Measurements from ENCODE around the gene SPTA1. TPM values are rescaled to one million over a fixed set of nuclear protein-coding genes. Genes with fewer than 3 reads are reported as not detected.

SPTA1 gene
- total RNA-seq, 2 donors from 2014 or later: not detected

- no peak overlapping the region for H3K4me3 Mint-ChIP-seq
- no peaks in the 10 kb centered on the region for H3K36me3 Mint-ChIP-seq (ENCODE audit: insufficient read depth in 2 of 2)
- no peak overlapping the region for H3K27ac Mint-ChIP-seq
- peaks cover 4% of the 10 kb centered on the region for H3K4me1 Mint-ChIP-seq (ENCODE audit: low read depth)
- H3K27me3 Mint-ChIP-seq (ENCODE audit: low read depth): no peaks in the 10 kb centered on the region
- no peak for DNase-seq
- no peak for ATAC-seq (replicated peaks in 1 of 2)
- no peaks in the 10 kb centered on the region for H3K9me3 Mint-ChIP-seq
Observed at GRCh38 chr1:158674302-158674701, 12.2 kb downstream of the SPTA1 start.

DNA sequence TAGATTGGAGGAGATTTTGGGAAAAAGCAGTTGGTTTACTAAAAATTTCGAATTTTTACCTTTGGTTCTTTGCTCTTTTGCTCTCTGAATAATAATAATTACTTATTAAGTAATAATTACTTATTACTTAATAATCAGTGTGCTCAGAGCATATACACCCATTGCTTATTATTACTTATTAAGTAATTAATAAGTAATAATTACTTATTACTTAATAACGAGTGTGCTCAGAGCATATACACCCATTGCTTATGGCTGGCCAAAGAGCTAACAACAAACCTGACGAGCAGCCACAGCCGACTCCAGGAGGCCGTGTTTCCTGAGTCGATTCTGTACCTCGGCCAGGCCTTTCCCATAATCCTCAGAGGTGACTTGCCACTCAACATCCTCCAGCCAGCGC is 20.5 kb downstream of the SPTA1 start:
- Mint-ChIP-seq H3K27me3 (ENCODE audit: low read depth) (no peaks in the 10 kb centered on the region), H3K9me3 (no peaks in the 10 kb centered on the region), H3K36me3 (ENCODE audit: insufficient read depth in 2 of 2) (no peaks in the 10 kb centered on the region), H3K4me1 (ENCODE audit: low read depth) (no peaks in the 10 kb centered on the region), H3K27ac (no peak overlapping the region), H3K4me3 (no peak overlapping the region)
- DNase-seq (no peak), ATAC-seq (replicated peaks in 1 of 2) (no peak)

GRCh38 chr1:158654571-158654970 is 31.9 kb downstream of the SPTA1 start:
- ATAC-seq (replicated peaks in 1 of 2) (no peak), DNase-seq (no peak)
- peaks cover 0 to 2% of the 10 kb centered on the region in 2 donors for H3K9me3 Mint-ChIP-seq
- H3K27ac Mint-ChIP-seq: no peak overlapping the region
- no peaks in the 10 kb centered on the region for H3K4me1 Mint-ChIP-seq (ENCODE audit: low read depth)
- H3K27me3 Mint-ChIP-seq (ENCODE audit: low read depth): no peaks in the 10 kb centered on the region
- no peaks in the 10 kb centered on the region for H3K36me3 Mint-ChIP-seq (ENCODE audit: insufficient read depth in 2 of 2)
- no peak overlapping the region for H3K4me3 Mint-ChIP-seq

GRCh38 chr1:158654086-158654485 is 32.4 kb downstream of the SPTA1 start:
- peaks cover 0 to 2% of the 10 kb centered on the region in 2 donors for H3K9me3 Mint-ChIP-seq
- H3K27ac Mint-ChIP-seq: no peak overlapping the region
- DNase-seq (no peak), ATAC-seq (replicated peaks in 1 of 2) (no peak)
- H3K36me3 Mint-ChIP-seq (ENCODE audit: insufficient read depth in 2 of 2): no peaks in the 10 kb centered on the region
- no peak overlapping the region for H3K4me3 Mint-ChIP-seq
- no peaks in the 10 kb centered on the region for H3K27me3 Mint-ChIP-seq (ENCODE audit: low read depth)
- H3K4me1 Mint-ChIP-seq (ENCODE audit: low read depth): no peaks in the 10 kb centered on the region

DNA sequence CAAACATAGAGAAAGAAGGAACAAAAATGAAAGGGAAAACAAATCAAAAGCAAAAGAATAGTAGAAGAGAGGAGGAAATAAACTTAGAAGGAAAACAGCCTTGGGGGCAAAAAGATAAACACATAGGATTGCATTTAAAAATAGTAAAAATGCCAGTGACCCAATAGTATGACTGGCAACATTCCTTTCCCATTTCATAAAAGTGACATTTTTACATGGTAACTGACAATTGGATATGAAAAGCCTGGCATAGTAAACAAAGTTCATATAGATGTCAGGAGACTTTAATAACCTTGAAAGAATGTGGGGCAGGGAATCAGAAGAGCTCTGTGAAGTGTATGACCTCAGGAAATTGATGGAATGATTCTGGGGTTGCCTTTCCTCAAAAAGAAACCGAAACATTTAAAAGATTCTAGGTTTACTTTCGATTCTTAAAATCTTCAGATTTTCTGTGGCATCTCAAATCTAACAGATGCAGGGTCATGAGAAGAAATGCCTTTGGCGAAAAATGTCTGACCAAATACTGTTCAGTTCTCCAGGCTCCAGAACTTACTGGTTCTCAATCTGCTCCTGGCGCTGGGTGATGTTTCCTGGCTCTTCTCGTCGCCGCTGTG is 33.7 kb downstream of the SPTA1 start:
- Mint-ChIP-seq H3K4me3 (no peak overlapping the region), H3K27me3 (ENCODE audit: low read depth) (no peaks in the 10 kb centered on the region), H3K9me3 (no peaks in the 10 kb centered on the region), H3K27ac (no peak overlapping the region), H3K4me1 (ENCODE audit: low read depth) (no peaks in the 10 kb centered on the region), H3K36me3 (ENCODE audit: insufficient read depth in 2 of 2) (no peaks in the 10 kb centered on the region)
- ATAC-seq (replicated peaks in 1 of 2): no peak
- DNase-seq: no peak

DNA sequence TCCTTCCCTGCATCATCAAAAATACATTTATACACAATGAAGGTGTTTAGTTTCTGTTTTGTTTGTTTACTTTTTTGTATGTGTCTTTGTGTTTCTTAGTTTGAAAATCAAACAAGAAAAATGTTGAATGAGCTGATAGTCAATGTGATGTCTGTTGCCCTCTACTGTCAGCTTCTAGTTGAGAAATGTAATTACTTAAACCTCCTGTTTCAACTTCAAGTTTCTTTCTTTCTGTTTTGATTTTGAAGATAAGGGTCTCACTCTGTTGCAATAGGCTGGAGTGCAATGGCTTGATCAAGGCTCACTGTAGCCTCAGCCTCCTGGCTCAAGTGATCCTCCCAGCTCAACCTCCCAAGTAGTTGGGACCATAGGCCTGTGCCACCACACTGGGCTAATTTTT is 37.5 kb downstream of the SPTA1 start:
- H3K36me3 Mint-ChIP-seq (ENCODE audit: insufficient read depth in 2 of 2): no peaks in the 10 kb centered on the region
- H3K9me3 Mint-ChIP-seq: no peaks in the 10 kb centered on the region
- no peak for DNase-seq
- H3K27me3 Mint-ChIP-seq (ENCODE audit: low read depth): no peaks in the 10 kb centered on the region
- H3K4me1 Mint-ChIP-seq (ENCODE audit: low read depth): peaks cover 9% of the 10 kb centered on the region
- no peak for ATAC-seq (replicated peaks in 1 of 2)
- no peak overlapping the region for H3K27ac Mint-ChIP-seq
- no peak overlapping the region for H3K4me3 Mint-ChIP-seq

DNA sequence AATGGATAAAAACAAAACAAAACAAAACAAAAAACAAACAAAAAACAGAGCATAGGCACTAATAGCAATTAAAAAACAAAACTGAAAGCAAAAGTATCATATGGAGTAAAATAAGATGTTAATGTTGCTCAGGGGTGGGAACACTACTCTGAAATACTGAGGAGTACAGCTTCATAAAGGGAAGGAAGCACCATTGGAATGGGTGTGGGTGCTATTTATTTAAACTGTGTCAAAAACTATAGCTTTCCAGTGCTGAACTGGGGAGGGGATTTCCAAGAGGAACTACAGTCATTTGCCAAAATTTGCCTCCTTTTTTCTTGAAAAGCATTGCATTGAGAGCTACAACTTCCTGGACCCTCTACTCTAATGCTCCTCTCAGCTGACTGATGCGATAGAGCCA is 40.0 kb downstream of the SPTA1 start:
- H3K27me3 Mint-ChIP-seq (ENCODE audit: low read depth): no peaks in the 10 kb centered on the region
- DNase-seq (no peak), ATAC-seq (replicated peaks in 1 of 2) (no peak)
- H3K4me1 Mint-ChIP-seq (ENCODE audit: low read depth): peaks cover 9% of the 10 kb centered on the region
- peak overlapping the region; percentile 74 for H3K27ac Mint-ChIP-seq
- no peaks in the 10 kb centered on the region for H3K9me3 Mint-ChIP-seq
- H3K4me3 Mint-ChIP-seq: peak overlapping the region in 1 of 2 donors; percentile 44
- H3K36me3 Mint-ChIP-seq (ENCODE audit: insufficient read depth in 2 of 2): no peaks in the 10 kb centered on the region

DNA sequence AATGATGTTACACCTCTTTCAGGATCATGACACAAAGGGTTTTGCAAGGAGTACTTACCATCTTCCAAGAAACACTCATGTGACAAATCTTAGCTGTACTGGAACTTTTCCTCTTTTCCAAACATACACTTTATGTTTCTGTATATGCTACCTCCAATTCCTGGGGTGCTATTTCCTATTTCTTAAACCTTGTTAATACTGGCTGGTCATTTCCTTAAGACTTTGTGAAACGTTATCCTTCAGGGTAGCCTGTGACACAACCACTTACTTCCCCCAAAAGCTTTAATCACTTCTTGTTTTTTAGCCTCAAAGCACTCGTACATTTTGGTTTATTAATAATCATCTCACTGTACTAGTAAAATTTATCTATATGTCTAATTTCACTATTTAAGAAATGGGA is 42.1 kb downstream of the SPTA1 start:
- H3K4me1 Mint-ChIP-seq (ENCODE audit: low read depth): peaks cover 9% of the 10 kb centered on the region
- H3K36me3 Mint-ChIP-seq (ENCODE audit: insufficient read depth in 2 of 2): no peaks in the 10 kb centered on the region
- ATAC-seq (replicated peaks in 1 of 2) (no peak), DNase-seq (no peak)
- no peak overlapping the region for H3K4me3 Mint-ChIP-seq
- no peaks in the 10 kb centered on the region for H3K9me3 Mint-ChIP-seq
- no peak overlapping the region for H3K27ac Mint-ChIP-seq
- H3K27me3 Mint-ChIP-seq (ENCODE audit: low read depth): no peaks in the 10 kb centered on the region

DNA sequence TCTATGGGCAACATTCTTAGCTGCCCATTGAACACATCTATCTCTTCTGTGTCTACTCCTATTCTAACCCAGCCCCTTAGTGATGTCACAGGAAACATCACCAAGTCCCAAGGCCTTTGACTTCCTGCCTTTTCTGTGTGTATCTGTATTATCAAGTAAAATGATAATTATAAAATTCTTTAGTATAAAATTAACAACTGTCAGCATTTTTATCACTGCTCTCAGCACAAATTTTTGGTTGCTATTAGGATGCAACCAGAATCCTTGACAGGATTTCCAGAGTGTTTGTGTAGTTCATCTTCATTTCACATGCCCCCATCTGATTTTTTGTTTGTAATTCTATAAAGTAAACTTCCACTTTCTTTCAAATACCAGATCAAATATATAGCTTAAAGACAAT is 47.6 kb downstream of the SPTA1 start:
- no peaks in the 10 kb centered on the region for H3K4me1 Mint-ChIP-seq (ENCODE audit: low read depth)
- H3K9me3 Mint-ChIP-seq: no peaks in the 10 kb centered on the region
- ATAC-seq (replicated peaks in 1 of 2) (no peak), DNase-seq (no peak)
- H3K36me3 Mint-ChIP-seq (ENCODE audit: insufficient read depth in 2 of 2): no peaks in the 10 kb centered on the region
- H3K27ac Mint-ChIP-seq: no peak overlapping the region
- H3K4me3 Mint-ChIP-seq: no peak overlapping the region
- H3K27me3 Mint-ChIP-seq (ENCODE audit: low read depth): no peaks in the 10 kb centered on the region

DNA sequence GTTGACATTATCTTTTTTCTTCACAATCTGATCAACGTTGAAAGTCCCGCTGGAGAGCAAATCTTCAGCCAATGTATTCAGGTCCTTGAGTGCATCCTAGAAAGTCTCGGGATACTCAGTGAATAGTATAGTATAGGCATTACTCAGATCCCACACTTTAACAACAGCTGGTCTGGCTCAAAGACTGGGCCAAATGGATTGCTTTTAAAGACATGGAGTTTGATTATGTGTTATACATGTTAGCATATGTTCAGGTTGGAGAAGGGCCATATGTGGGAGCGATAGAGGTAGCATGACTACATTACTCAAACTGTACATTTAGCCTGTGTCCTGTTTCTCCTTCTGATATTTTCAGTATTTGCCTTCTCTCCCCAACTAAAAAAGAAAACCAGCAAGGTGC is 48.4 kb downstream of the SPTA1 start:
- no peaks in the 10 kb centered on the region for H3K4me1 Mint-ChIP-seq (ENCODE audit: low read depth)
- H3K4me3 Mint-ChIP-seq: no peak overlapping the region
- H3K27me3 Mint-ChIP-seq (ENCODE audit: low read depth): no peaks in the 10 kb centered on the region
- H3K27ac Mint-ChIP-seq: no peak overlapping the region
- ATAC-seq (replicated peaks in 1 of 2): no peak
- DNase-seq: no peak
- no peaks in the 10 kb centered on the region for H3K36me3 Mint-ChIP-seq (ENCODE audit: insufficient read depth in 2 of 2)
- no peaks in the 10 kb centered on the region for H3K9me3 Mint-ChIP-seq

- Mint-ChIP-seq H3K27ac (no peak overlapping the region), H3K36me3 (ENCODE audit: insufficient read depth in 2 of 2) (no peaks in the 10 kb centered on the region), H3K9me3 (no peaks in the 10 kb centered on the region), H3K4me3 (no peak overlapping the region), H3K4me1 (ENCODE audit: low read depth) (no peaks in the 10 kb centered on the region), H3K27me3 (ENCODE audit: low read depth) (peaks cover 4% of the 10 kb centered on the region)
- ATAC-seq (replicated peaks in 1 of 2): no peak
- no peak for DNase-seq
Observed at GRCh38 chr1:158613764-158614163, 72.8 kb downstream of the SPTA1 start.

DNA sequence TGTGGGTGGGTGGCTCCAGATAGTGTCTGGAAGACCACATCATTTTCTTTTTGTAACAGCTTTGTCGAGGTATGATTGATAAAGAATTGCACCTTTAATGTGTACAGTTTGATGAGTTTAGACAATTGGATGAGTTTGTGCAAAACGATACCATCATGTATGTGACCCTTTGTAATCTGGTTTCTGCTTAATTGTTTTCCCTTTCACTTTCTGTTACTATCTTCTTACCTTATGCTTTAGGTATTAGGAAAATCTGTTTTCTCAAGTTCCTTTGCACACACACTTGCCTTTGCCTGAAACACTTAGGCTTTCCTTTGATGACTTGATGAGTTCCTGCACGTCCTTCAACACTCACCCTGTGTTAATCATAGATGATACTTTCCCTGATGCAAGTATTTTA is 74.6 kb downstream of the SPTA1 start:
- ATAC-seq (replicated peaks in 1 of 2) (no peak), DNase-seq (no peak)
- Mint-ChIP-seq H3K36me3 (ENCODE audit: insufficient read depth in 2 of 2) (no peaks in the 10 kb centered on the region), H3K4me1 (ENCODE audit: low read depth) (no peaks in the 10 kb centered on the region), H3K27me3 (ENCODE audit: low read depth) (peaks cover 4% of the 10 kb centered on the region), H3K4me3 (no peak overlapping the region), H3K27ac (no peak overlapping the region), H3K9me3 (no peaks in the 10 kb centered on the region)

DNA sequence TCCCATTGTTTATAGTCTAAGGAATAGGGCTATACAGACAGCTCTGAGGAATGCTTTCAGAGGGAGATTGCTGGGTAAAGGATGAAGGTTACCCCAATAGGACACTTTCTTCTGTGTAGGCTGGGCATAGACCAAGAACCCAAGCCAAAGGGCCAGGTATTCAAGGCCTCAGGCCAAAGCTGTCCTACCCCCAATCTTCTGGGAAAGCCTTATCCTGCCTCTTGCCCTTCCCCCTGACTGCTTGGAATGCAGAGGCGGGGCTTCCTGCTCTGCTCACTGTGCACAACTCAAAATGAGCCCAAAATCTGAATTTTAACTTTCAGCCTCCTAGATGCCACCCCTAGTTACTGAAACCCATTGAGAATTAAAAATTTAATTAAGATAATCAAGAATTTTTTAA is 79.2 kb downstream of the SPTA1 start:
- Mint-ChIP-seq H3K36me3 (ENCODE audit: insufficient read depth in 2 of 2) (no peaks in the 10 kb centered on the region), H3K27me3 (ENCODE audit: low read depth) (no peaks in the 10 kb centered on the region), H3K4me3 (no peak overlapping the region), H3K9me3 (no peaks in the 10 kb centered on the region), H3K4me1 (ENCODE audit: low read depth) (no peaks in the 10 kb centered on the region), H3K27ac (no peak overlapping the region)
- DNase-seq (no peak), ATAC-seq (replicated peaks in 1 of 2) (no peak)

DNA sequence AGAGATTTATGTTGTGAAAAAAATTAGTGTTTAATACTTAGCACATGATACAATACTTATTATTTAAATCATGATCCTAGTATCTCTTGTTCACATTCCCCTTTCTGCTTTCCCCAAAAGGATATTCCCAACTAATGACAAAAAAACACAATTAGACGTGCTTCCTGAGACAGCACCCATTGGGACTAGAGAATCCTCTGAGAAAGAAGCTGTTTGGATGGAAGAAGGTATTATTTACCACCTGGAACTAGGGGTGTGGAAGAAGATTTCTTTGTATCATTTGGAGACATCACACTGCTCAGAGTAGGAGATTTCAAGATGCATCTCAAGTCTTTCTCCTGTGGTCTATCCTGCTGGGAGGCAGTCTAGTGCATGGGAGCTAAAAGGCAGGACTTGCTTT is 81.5 kb downstream of the SPTA1 start, which contains the start of gene OR10Z1:
TSS of gene OR10Z1 (plus strand) at position 301 of the 400 bp plus-strand sequence. CDS start 1,171 bp downstream, outside the sequence.
- H3K4me3 Mint-ChIP-seq: no peak within 1 kb of the TSS
- H3K4me1 Mint-ChIP-seq (ENCODE audit: low read depth): no peaks in the 10 kb centered on the region
- no peaks in the 10 kb centered on the region for H3K9me3 Mint-ChIP-seq
- DNase-seq (no peak), ATAC-seq (replicated peaks in 1 of 2) (no peak)
- H3K27ac Mint-ChIP-seq: no peak within 1 kb of the TSS
- H3K36me3 Mint-ChIP-seq (ENCODE audit: insufficient read depth in 2 of 2): no peaks in the 10 kb centered on the region
- no peaks in the 10 kb centered on the region for H3K27me3 Mint-ChIP-seq (ENCODE audit: low read depth)

Data from activated T-cell treated with anti-CD3 and anti-CD28 coated beads, Interleukin-2, amount 50 U/mL, for 72 hours (primary cell).